Head of caudate nucleus (tissue), 42 donors: ENCODE measurements around the gene HNRNPH1.
"Not testable (repeated sequence)": the region's sequence is repeated elsewhere in the genome, so short reads cannot be mapped to it uniquely, and the experiment has no call there.

Experiments used
- DNase-seq, 42 donors: peaks; one replicate each; pipeline versions ENCODE4 v3.0.0 to v3.0.0-alpha.2; 2020 to 2021; ENCODE audit warnings: mixed read lengths in 7 of 42
- intact Hi-C: fragments of 100-400 bp; cut with DNase I; formaldehyde crosslinking; loops from one replicate; pipeline ENCODE4 v1.15.0; 2022

The HNRNPH1 gene

GRCh38 chr5:179623003-179623905 lies at the start of gene HNRNPH1:
TSS of gene HNRNPH1 (minus strand) at chr5:179623671. CDS start at chr5:179623133, 538 bp downstream.
- intact Hi-C loops = loop anchor here (10.0 kb wide), 1 partner anchor 68 kb away; the partner anchor contains the start of gene RUFY1
- peak; percentile 92 to 99 (median 97) for DNase-seq

GRCh38 chr5:179668391-179668790 lies 44.9 kb upstream of the HNRNPH1 start:
- intact Hi-C loops = no loop called here
- peak in 37 of 42 donors; percentile 10 to 77 (median 35) for DNase-seq

DNA sequence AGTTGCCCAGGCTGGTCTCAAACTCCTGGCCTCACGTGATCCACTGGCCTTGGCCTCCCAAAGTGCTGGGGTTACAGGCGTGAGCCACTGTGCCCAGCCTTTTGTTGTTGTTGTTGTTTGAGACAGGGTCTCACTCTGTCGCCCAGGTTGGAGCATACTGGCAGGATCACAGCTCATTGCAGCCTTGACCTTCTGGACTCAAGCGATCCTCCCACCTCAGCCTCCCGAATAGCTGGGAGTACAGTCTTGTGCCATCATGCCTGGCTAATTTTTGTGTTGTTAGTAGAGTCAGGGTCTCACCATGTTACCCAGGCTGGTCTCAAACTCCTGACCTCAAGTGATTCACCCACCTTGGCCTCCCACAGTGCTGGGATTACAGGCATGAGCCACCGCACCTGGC lies 38.2 kb upstream of the HNRNPH1 start:
- DNase-seq, intact Hi-C loops: not testable (repeated sequence)

DNA sequence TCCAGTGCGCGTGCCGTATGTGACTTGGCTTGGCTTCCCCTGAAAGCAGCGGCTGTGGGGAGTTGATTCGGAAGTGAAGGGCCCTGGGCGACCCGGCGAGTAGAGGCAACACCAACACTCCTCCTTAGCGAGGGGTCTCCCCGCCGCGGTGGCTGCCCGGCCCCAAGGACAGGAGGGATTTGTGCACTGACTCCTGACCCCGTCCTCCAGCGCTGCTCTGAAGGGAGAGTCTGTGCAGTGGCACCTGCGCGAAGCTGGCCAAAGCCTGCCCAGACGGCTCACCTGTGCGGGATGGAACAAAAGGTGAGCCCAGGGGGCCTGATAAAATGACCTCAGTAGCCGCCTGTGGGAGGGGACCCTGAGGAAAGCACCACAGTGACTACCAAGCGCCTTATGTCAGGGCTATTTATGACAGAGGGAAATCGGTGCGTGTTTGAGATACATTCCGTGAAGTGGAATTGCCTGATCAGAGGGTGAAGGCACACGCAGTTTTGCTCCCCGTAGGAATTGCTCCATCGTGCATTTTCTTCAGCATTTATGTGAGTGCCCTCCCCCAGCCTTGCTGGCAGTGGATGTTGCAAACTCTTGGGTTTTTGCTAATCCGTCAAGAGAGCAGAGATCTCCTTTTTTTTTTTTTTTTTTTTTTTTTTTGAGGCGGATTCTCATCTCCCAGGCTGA lies 34.8 kb upstream of the HNRNPH1 start:
- peak in 22 of 42 donors; percentile 3 to 54 (median 28) for DNase-seq
- intact Hi-C loops = not testable (repeated sequence)

DNA sequence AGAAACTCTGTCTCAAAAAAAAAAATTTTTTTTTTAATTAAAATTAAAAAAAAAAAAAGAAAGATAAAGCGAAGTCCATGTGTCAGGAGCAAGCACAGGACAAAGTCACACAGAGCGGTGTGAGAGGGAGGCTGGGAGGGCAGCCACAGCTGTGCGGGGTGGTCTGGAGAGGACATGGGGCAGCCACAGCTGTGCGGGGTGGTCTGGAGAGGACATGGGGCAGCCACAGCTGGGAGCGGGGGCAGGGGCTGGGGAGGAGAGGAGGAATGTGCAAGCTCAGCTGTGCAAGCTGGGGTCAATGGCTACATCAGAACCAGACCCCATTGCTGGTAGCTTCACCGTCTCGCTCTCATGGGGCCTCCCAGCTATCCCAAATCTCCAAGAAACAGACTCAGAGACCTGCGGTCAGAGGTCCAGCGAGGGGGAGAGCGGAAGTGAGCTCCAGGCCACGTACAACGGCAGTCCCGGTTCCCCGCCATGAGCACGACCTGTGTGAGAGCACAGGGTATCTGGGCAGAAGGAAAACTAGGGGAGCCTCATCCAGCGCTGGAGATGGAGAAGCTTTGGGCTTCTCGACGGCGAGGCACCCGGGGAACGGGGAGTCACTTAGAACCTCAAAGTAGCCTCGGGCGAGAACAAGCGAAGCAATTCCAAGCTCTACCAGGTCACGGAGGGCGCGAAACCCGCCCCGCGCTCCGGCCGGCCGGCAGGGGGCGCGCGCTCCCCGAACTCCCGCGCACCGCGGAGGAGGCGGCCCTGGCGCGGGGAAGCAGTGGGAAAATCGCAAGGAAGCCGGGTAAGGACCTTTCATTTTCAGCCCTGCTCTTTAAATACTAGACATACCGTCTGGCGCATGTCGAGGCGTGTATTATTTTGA lies 34.1 kb upstream of the HNRNPH1 start:
- peak in 7 of 42 donors; percentile 11 to 58 (median 18) for DNase-seq
- intact Hi-C loops = not testable (repeated sequence)

DNA sequence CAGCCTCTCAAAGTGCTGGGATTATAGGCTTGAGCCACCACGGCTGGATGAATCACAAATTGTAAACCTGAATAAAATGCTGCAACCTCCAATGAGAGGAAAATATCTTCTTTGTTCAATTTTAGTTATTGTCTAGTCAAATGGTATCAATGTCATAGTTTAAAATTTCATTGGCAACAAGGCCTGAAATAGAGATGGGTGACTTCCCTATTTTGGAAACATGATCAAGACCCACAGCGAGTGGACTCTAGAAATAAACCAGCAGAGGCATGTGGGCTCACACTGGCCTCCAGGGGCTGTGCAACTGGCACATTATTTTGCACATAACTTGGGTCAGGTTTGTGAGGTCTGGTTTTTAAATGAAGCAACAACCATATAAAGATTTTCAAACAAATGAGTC lies 29.7 kb upstream of the HNRNPH1 start:
- DNase-seq, intact Hi-C loops: not testable (repeated sequence)

DNA sequence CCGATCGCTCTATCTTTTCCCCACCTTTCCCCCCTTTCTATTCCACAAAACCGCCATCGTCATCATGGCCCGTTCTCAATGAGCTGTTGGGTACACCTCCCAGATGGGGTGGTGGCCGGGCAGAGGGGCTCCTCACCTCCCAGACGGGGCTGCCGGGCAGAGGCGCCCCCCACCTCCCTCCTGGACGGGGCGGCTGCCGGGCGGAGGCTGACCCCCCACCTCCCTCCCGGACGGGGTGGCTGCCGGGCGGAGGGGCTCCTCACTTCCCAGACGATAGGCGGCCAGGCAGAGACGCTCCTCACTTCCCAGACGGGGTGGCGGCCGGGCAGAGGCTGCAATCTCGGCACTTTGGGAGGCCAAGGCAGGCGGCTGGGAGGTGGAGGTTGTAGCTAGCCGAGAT lies 26.8 kb upstream of the HNRNPH1 start:
- intact Hi-C loops, DNase-seq: not testable (repeated sequence)

DNA sequence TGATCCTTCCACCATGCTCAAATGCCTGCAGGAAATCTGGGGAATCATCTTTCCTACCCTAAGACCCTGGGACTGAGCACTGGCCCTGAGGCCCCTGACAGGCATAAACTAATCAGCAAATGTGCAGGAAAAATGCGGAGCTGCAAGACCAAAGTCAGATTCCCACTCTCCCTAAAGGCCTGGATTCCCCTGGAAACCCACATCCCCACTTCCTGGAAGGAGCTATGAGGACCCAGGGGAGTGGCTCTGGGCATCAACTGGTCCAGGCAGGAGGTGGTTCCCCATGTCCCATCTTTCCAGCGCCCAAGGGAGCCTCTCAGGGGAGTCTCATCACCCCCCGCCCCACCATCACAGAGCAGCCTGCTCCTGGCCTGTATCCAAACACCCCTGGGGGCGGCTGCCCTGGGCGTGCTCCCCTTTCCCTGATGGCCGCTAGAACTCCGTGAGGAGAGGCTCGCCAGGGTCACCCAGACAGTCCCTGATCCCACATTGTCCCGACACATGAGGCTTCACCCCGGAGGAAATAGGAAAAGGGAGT lies 25.8 kb upstream of the HNRNPH1 start:
- intact Hi-C loops, DNase-seq: not testable (repeated sequence)

DNA sequence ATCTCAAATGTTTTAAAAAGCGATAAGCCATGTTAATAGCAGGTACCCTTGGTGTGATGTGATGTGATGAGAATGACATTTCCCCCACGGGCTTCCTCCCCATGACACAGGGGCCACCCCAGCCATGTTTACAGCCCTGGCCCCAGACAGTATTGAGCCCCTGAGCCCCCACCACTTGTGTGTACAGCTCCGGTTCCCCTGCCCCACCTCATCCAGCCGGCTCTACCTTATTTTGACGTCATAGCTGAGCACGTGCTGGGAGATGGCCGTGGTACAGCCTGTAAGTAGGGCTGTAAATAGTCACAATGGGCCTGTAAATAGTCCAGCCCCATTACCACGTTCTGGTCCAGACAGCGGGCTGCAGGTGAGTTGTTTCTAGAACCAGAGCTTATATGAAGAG lies 24.9 kb upstream of the HNRNPH1 start:
- DNase-seq = no peak
- intact Hi-C loops = no loop called here

DNA sequence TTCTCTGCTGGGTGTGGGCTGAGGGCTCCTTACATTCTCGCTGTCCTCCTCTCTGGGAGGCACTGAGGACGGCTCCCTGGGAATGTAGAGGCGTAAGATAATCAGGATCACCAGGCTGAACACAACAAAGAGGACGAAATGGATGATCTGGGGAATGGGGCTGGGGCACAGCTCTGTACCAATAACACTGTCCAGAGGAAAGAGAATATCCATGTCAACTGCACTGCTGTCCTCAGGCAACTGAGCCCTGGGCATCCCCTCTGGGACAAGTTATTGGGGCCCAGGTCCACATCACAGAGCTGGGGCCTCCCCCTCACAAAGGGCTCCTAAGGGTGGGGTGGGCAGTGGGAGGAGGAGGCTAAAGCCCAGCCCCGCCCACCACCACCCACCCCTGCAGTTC lies 21.3 kb upstream of the HNRNPH1 start:
- intact Hi-C loops, DNase-seq: not testable (repeated sequence)

DNA sequence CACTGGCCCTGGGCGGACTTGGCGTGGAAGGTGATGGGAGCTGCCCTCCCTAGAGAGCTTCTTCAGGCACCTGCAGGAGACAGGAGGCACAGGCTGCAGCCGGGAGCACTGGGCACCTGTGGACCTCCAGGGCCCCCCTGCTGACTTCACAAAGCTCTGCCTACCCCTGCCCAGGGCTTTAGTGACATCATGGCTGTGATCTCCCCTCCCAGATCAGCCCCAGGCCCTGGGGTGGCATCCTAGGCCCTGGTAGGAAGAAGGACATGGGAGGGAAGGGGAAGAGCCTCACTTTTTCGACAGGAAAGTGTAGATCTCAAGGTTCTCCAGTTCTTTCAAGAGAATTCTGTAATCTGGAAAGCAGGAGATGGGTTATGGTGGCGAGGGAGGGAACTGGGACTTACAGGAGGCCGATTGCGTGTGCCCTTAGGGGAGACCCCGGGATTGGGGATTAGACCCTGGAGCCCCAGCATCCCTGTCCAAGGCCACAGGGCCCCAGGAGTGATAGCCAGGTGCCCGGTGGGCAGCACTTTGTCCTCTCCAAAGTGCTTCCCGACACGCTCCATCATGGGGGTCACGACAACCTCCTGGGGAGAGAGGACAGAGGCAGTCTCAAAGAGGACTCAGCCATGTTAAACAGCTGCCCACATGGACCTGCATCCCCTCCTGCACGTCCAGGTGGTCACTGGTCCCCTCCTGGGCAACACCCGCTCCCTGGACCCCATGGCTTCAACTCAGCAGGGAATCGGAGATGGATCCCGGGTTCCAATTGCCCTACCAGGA lies 19.9 kb upstream of the HNRNPH1 start:
- intact Hi-C loops = not testable (repeated sequence)

GRCh38 chr5:179642626-179643025 lies 19.2 kb upstream of the HNRNPH1 start:
- intact Hi-C loops, DNase-seq: not testable (repeated sequence)

More for the DNA sequence above, 19.9 kb upstream of the HNRNPH1 start:
- DNase-seq = not testable (repeated sequence)

DNA sequence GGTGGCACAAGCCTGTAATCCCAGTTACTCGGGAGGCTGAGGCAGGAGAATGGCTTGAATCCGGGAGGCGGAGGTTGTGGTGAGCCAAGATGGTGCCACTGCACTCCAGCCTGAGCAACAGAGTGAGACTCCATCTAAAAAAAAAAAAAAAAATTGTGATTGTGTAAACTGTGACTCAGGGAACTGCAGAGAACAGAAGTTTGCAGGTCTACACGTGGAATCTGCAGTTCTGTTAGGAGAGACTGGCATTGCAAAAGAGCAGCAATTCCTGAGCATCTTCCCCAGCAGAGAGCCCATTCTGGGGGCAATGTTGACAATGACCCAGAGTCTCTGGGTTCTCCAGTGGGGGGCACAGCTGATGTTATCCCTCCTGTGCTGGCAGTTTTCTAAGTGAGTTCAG lies 18.3 kb upstream of the HNRNPH1 start:
- intact Hi-C loops, DNase-seq: not testable (repeated sequence)

GRCh38 chr5:179639296-179639695 lies 15.8 kb upstream of the HNRNPH1 start:
- intact Hi-C loops = not testable (repeated sequence)

DNA sequence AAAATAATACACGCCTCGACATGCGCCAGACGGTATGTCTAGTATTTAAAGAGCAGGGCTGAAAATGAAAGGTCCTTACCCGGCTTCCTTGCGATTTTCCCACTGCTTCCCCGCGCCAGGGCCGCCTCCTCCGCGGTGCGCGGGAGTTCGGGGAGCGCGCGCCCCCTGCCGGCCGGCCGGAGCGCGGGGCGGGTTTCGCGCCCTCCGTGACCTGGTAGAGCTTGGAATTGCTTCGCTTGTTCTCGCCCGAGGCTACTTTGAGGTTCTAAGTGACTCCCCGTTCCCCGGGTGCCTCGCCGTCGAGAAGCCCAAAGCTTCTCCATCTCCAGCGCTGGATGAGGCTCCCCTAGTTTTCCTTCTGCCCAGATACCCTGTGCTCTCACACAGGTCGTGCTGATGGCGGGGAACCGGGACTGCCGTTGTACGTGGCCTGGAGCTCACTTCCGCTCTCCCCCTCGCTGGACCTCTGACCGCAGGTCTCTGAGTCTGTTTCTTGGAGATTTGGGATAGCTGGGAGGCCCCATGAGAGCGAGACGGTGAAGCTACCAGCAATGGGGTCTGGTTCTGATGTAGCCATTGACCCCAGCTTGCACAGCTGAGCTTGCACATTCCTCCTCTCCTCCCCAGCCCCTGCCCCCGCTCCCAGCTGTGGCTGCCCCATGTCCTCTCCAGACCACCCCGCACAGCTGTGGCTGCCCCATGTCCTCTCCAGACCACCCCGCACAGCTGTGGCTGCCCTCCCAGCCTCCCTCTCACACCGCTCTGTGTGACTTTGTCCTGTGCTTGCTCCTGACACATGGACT lies 11.1 kb upstream of the HNRNPH1 start:
- peak in 3 of 42 donors; percentile 31 to 38 (median 31) for DNase-seq
- intact Hi-C loops = not testable (repeated sequence)

More at GRCh38 chr5:179639296-179639695, 15.8 kb upstream of the HNRNPH1 start:
- peak in 2 of 42 donors; percentile 6 to 18 for DNase-seq

DNA sequence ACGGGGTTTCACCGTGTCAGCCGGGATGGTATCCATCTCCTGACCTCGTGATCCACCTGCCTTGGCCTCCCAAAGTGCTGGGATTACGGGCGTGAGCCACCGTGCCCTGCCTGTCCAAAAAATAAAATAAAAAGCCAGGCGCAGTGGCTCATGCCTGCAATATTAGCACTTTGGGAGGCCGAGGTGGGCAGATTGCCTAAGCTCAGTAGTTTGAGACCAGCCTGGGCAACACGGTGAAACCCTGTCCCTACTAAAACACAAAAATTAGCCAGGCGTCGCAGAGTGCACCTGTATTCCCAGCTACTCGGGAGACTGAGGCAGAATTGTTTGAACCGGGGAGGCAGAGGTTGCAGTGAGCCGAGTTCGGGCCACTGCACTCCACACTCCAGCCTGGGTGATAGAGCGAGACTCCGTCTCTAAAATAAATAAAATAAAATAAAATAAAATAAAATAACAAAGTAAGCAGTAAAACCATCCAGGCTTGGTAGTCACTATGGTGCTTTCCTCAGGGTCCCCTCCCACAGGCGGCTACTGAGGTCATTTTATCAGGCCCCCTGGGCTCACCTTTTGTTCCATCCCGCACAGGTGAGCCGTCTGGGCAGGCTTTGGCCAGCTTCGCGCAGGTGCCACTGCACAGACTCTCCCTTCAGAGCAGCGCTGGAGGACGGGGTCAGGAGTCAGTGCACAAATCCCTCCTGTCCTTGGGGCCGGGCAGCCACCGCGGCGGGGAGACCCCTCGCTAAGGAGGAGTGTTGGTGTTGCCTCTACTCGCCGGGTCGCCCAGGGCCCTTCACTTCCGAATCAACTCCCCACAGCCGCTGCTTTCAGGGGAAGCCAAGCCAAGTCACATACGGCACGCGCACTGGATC lies 10.3 kb upstream of the HNRNPH1 start:
- DNase-seq, intact Hi-C loops: not testable (repeated sequence)
